Adipocyte (in vitro differentiated cells): ENCODE measurements around the gene TSPEAR.
"Not testable (repeated sequence)": the region's sequence is repeated elsewhere in the genome, so short reads cannot be mapped to it uniquely, and the experiment has no call there.

Experiments
- DNase-seq: peaks from one replicate; pipeline ENCODE4 v3.0.0-alpha.2; 2015; ENCODE audit warnings: low read depth
- H3K27me3 ChIP-seq: replicated peaks from 2 replicates; pipeline ENCODE4 v1.7.0; 2013; ENCODE audit warnings: mild to moderate bottlenecking, low read length, moderate library complexity; ENCODE audit not compliant: control insufficient read depth, insufficient read depth
- H3K36me3 ChIP-seq: 2 replicates; pipeline ENCODE4 v1.7.0; 2013; ENCODE audit warnings: low read length, mild to moderate bottlenecking, moderate library complexity; ENCODE audit not compliant: control insufficient read depth, insufficient read depth, severe bottlenecking
- H3K4me1 ChIP-seq: 2 replicates; pipeline ENCODE4 v1.7.0; 2013; ENCODE audit warnings: mild to moderate bottlenecking, low read length, moderate library complexity; ENCODE audit not compliant: control insufficient read depth, insufficient read depth
- H3K4me3 ChIP-seq: 2 replicates; pipeline ENCODE4 v1.7.0; 2013; ENCODE audit warnings: mild to moderate bottlenecking, low read length, moderate library complexity
- H3K9ac ChIP-seq: 2 replicates; pipeline ENCODE4 v1.7.0; 2013; ENCODE audit warnings: mild to moderate bottlenecking, low read length, moderate library complexity
- H3K9me3 ChIP-seq: 2 replicates; pipeline ENCODE4 v1.7.0; 2013; ENCODE audit warnings: mild to moderate bottlenecking, low read length, moderate library complexity; ENCODE audit not compliant: control insufficient read depth

The TSPEAR gene

DNA sequence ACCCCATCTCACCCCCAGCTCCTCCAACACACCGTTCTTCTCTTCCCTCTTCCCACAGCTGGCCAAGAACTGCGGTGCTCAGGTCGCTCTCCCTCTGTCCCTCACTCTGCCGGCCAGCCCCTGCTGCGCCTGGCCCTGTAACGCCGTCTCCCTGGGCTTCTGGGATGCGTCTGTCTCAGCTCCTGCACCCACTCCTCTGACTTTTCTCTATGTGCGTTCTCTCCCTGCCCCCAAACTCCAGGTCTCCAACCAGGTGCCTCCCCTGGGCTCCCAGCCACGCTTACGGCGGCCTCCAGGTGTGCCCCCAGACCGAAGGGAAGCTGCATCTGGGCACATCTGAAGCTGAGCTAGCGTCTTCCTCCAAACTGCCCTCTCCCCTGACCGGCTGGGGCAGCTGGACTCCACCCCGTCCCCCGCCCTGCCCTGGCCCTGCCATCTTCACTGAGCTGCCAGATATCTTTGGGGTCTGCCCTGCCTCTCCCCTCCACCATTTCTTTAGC lies 11.8 kb downstream of the TSPEAR start:
- peaks cover 65% of the 10 kb centered on the region for H3K27me3 ChIP-seq
- H3K9me3 ChIP-seq: peaks cover 2% of the 10 kb centered on the region
- no peak for DNase-seq
- no peak overlapping the region for H3K9ac ChIP-seq
- H3K4me1 ChIP-seq: no peaks in the 10 kb centered on the region
- H3K36me3 ChIP-seq: no peaks in the 10 kb centered on the region
- H3K4me3 ChIP-seq: no peak overlapping the region

GRCh38 chr21:44697811-44698734 lies 13.3 kb downstream of the TSPEAR start:
- H3K27me3 ChIP-seq: peaks cover 50% of the 10 kb centered on the region
- DNase-seq: no peak
- H3K4me3 ChIP-seq: no peak overlapping the region
- no peaks in the 10 kb centered on the region for H3K4me1 ChIP-seq
- H3K9me3 ChIP-seq: peaks cover 14% of the 10 kb centered on the region
- no peak overlapping the region for H3K9ac ChIP-seq
- no peaks in the 10 kb centered on the region for H3K36me3 ChIP-seq

GRCh38 chr21:44697172-44697810 lies 14.1 kb downstream of the TSPEAR start, which contains the start of gene KRTAP10-12:
Gene KRTAP10-12 (plus strand): TSS chr21:44697172. CDS start chr21:44697202, 30 bp downstream.
- not testable (repeated sequence) for DNase-seq, H3K4me3 ChIP-seq, H3K36me3 ChIP-seq, H3K4me1 ChIP-seq, H3K9ac ChIP-seq
- Histone ChIP-seq H3K9me3 (peaks cover 22% of the 10 kb centered on the region), H3K27me3 (peaks cover 42% of the 10 kb centered on the region)

- no peak overlapping the region for H3K9ac ChIP-seq
- no peak for DNase-seq
These were observed 14.8 kb downstream of the TSPEAR start for GRCh38 chr21:44696572-44696971.

DNA sequence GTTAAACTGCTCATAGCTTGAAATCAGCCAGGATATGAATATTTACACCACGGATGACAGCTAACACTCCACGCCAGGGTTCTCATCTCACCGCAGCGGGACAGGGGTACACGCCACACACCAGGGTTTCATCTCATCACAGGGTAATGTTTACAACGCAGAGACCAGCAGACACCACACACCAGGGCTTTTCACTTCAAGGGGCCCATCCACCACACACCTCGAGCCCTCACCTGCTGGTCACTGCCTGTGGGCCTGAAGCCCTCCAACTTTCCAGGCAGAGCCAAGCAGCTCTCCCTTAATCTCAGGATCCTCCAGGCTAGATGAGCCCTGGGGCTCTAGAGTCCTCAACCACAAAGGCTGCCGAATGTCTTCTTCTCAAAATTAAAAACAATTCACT lies 15.7 kb downstream of the TSPEAR start:
- peaks cover 32% of the 10 kb centered on the region for H3K27me3 ChIP-seq
- DNase-seq: no peak
- H3K36me3 ChIP-seq: no peaks in the 10 kb centered on the region
- no peak overlapping the region for H3K9ac ChIP-seq
- peaks cover 27% of the 10 kb centered on the region for H3K9me3 ChIP-seq
- no peak overlapping the region for H3K4me3 ChIP-seq
- no peaks in the 10 kb centered on the region for H3K4me1 ChIP-seq

More at GRCh38 chr21:44696572-44696971, 14.8 kb downstream of the TSPEAR start:
- H3K36me3 ChIP-seq: no peaks in the 10 kb centered on the region
- H3K4me1 ChIP-seq: no peaks in the 10 kb centered on the region
- H3K27me3 ChIP-seq: peaks cover 38% of the 10 kb centered on the region
- peaks cover 27% of the 10 kb centered on the region for H3K9me3 ChIP-seq
- no peak overlapping the region for H3K4me3 ChIP-seq

GRCh38 chr21:44695184-44695583 lies 16.2 kb downstream of the TSPEAR start:
- Histone ChIP-seq H3K9ac (no peak overlapping the region), H3K9me3 (peaks cover 27% of the 10 kb centered on the region), H3K36me3 (no peaks in the 10 kb centered on the region), H3K4me1 (no peaks in the 10 kb centered on the region), H3K27me3 (peaks cover 27% of the 10 kb centered on the region), H3K4me3 (no peak overlapping the region)
- DNase-seq: no peak

DNA sequence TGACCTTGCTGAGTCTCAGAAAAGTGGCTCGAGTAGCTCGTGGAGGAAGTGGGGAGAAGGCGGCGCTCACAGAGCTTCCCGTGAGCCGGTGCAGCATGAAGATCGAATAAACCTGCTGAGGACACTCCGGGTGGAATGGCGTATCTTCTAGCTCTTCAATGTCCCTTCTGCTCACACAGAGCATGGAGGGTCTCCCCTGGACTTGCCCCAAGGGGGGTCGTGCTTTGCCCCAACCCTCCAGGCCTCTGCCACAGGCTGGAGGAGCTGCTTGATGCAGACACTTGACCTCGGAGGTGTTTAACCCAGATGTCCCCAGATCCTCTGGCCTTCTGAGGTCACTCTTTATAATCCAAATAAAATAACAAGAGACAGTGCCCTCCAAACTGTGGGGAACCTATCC lies 16.6 kb downstream of the TSPEAR start:
- DNase-seq: no peak
- Histone ChIP-seq H3K4me3 (no peak overlapping the region), H3K9ac (no peak overlapping the region), H3K4me1 (no peaks in the 10 kb centered on the region), H3K9me3 (peaks cover 27% of the 10 kb centered on the region), H3K27me3 (peaks cover 23% of the 10 kb centered on the region), H3K36me3 (no peaks in the 10 kb centered on the region)

GRCh38 chr21:44692798-44693512 lies 18.4 kb downstream of the TSPEAR start:
- Histone ChIP-seq H3K36me3 (no peaks in the 10 kb centered on the region), H3K9me3 (peaks cover 27% of the 10 kb centered on the region), H3K4me1 (no peaks in the 10 kb centered on the region), H3K27me3 (peaks cover 23% of the 10 kb centered on the region), H3K4me3 (no peak overlapping the region), H3K9ac (no peak overlapping the region)
- no peak for DNase-seq

DNA sequence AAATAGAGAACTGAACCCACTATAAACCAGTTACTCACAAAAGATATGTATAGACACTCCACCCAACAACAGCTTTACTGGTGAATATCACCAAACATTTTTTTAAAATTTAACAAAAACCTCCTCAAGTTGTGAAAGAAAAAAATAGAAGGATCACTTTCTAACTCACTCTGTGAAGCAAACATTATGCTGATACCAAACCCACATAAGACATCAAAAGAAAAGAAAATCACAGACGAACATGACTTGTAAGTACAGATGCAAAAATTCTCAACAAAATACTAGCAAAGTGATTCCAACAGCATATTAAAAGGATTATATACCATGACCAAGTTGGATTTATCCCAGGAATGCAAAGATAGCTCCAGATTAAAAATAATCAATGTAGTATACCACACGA lies 19.7 kb downstream of the TSPEAR start:
- Histone ChIP-seq H3K27me3 (peaks cover 23% of the 10 kb centered on the region), H3K9me3 (peaks cover 27% of the 10 kb centered on the region), H3K4me3 (no peak overlapping the region), H3K4me1 (no peaks in the 10 kb centered on the region), H3K36me3 (no peaks in the 10 kb centered on the region), H3K9ac (no peak overlapping the region)
- no peak for DNase-seq

DNA sequence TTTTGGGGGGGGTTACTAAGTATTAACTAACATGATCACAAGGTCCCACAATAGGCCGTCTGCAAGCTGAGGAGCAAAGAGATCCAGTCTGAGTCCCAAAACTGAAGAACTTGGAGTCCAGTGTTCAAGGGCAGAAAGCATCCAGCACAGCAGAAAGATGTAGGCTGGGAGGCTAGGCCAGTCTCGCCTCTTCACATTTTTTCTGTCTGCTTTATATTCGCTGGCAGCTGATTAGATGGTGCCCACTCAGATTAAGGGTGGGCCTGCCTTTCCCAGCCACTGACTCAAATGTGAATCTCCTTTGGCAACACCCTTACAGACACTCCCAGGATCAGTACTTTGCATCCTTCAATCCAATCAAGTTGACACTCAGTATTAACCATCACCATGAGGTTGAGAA lies 21.6 kb downstream of the TSPEAR start:
- not testable (repeated sequence) for DNase-seq, H3K4me1 ChIP-seq, H3K9ac ChIP-seq, H3K36me3 ChIP-seq, H3K4me3 ChIP-seq
- peaks cover 14% of the 10 kb centered on the region for H3K27me3 ChIP-seq
- peaks cover 25% of the 10 kb centered on the region for H3K9me3 ChIP-seq

DNA sequence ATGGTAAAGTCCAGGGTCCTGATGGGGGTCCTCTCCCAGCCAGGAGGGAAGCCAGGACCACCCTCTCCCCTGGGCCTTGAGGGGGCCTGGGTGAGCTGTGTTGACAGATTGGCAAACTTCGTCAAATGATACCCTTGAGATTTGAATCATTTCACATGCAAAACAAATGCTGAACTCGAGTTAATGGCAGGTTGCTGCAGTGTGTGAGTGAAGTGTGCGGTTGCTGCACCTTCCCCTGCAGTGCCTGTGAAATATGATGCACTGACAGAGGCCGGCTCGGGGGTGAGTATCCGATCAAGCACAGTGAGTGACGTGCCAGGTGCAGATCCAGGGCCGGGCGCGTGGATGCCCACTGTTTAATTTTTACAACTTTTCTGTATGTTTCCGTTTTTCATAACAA lies 23.7 kb downstream of the TSPEAR start:
- no peak overlapping the region for H3K4me3 ChIP-seq
- no peaks in the 10 kb centered on the region for H3K4me1 ChIP-seq
- no peaks in the 10 kb centered on the region for H3K36me3 ChIP-seq
- DNase-seq: no peak
- H3K9me3 ChIP-seq: peaks cover 9% of the 10 kb centered on the region
- no peak overlapping the region for H3K9ac ChIP-seq
- H3K27me3 ChIP-seq: peaks cover 24% of the 10 kb centered on the region
